ENCODE results near the gene HOXA4. TPM values are rescaled to one million over a fixed set of nuclear protein-coding genes. Genes with fewer than 3 reads are reported as not detected.
A peak's percentile ranks its signal among the peaks of the same experiment; 100 is the strongest.

The HOXA4 gene
- total RNA-seq, 1 experiment from 2014 or later: 0.57 TPM

GRCh38 chr7:27096768-27097514 is 33.6 kb downstream of the HOXA4 start:
- no peak for DNase-seq (ENCODE audit: extremely low read depth, low read depth)

- DNase-seq (ENCODE audit: extremely low read depth, low read depth): no peak
Measured at GRCh38 chr7:27095897-27096767, 34.4 kb downstream of the HOXA4 start, which contains the start of gene HOXA1. Gene HOXA1, minus strand, starts transcription at chr7:27096000. Its CDS starts 88 bp downstream, at chr7:27095912.

GRCh38 chr7:27095050-27095896 is 35.3 kb downstream of the HOXA4 start:
- no peak for DNase-seq (ENCODE audit: extremely low read depth, low read depth)

- no peak for DNase-seq (ENCODE audit: extremely low read depth, low read depth)
Measured at GRCh38 chr7:27094304-27095049, 36.1 kb downstream of the HOXA4 start.

- DNase-seq (ENCODE audit: extremely low read depth, low read depth): no peak
Measured at GRCh38 chr7:27093184-27093895, 37.2 kb downstream of the HOXA4 start.

- no peak for DNase-seq (ENCODE audit: extremely low read depth, low read depth)
Measured at GRCh38 chr7:27092819-27093110, 37.8 kb downstream of the HOXA4 start.

- DNase-seq (ENCODE audit: extremely low read depth, low read depth): no peak
Measured at GRCh38 chr7:27091941-27092818, 38.4 kb downstream of the HOXA4 start.

GRCh38 chr7:27091105-27091504 is 39.5 kb downstream of the HOXA4 start:
- no peak for DNase-seq (ENCODE audit: extremely low read depth, low read depth)

DNA sequence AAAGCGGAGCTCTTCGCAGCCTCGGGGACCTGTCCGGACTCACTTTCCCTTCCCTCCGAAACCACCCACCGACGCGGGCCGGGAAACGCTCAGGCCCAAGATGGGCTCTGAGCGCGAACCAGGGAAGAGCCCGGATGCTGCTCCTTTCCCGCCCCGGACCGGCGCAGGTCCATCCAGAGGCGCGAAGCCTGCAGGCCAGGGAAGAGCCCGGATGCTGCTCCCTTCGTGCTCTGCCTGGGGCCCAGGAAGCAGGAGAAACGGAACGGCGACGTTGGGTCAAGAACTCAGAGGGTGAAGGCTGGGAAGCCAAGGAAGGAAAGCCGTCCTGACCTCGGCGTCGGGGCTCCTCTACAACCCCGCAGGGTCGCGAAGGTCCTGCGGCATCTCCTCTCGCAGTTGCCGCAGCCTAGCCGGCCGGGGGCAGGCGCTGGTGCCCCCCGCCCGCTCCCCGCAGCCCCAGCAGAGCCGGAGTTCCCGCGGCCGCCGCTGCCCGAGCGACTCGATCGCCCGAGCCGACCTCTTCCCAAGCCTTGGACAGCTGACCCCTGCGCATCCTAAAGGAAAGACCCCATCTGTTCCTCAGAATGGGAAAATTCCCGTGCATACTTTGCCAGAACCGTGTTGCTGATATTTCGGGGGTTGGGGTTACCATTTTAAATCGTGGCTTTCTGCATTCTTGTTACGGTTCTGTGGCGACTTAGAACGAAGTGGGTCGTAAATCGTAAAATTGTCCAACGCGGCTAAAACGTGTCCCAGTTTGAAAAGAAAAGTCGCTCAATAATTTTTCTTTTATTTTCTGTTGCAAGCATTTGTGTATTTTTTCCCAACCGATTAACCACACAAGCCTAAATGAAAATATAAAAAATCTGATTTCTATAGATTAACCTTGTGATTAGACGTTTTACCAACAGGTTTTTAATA is 42.3 kb downstream of the HOXA4 start:
- DNase-seq (ENCODE audit: extremely low read depth, low read depth): no peak

DNA sequence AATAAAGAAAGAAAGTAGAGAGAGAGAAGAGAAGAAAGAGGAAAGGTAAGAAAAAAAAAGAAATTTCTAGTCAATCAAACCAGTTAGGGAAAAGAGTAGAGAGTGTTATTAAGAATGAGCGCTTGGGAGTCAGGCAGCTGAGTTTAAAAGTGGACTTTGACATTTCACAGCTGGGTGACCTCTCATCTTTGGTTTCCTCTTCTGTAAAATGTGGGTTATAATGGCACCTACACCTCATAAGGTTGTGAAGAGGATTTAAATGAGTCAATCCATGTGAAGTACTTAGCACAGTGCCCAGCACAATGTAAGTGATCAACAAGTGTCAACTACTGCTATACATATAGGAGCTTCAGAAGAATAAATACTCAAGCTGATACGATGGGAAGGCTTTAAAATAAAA is 46.9 kb downstream of the HOXA4 start:
- DNase-seq (ENCODE audit: extremely low read depth, low read depth): no peak

DNA sequence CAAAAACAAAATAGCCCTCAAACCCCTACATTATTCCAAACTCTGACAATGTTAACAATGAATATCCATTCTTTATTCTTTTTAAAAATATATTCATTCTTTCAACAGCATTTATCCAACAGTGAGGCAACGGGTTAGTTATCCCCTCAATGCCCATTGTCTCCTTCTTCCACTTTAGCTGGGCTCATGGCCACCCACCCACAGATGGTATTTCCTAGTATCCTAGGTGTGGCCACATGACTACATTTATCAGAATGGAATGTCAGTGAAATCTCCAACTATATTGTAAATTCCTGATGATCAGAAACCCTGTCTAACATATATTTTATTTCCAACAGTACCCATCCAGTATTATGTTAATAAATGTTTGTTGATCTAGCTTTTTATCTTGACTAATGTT is 48.4 kb downstream of the HOXA4 start:
- DNase-seq (ENCODE audit: extremely low read depth, low read depth): no peak

GRCh38 chr7:27080844-27081436 is 49.6 kb downstream of the HOXA4 start:
- peak; percentile 11 for DNase-seq (ENCODE audit: extremely low read depth, low read depth)

GRCh38 chr7:27079234-27079975 is 51.2 kb downstream of the HOXA4 start:
- no peak for DNase-seq (ENCODE audit: extremely low read depth, low read depth)

GRCh38 chr7:27078616-27079233 is 51.8 kb downstream of the HOXA4 start:
- no peak for DNase-seq (ENCODE audit: extremely low read depth, low read depth)
